Hematopoietic multipotent progenitor cell treated with erythropoietin and hydrocortisone succinate and interleukin-3 and kit ligand, for 6 days (in vitro differentiated cells): ENCODE results near the gene DNAJB1.

Experiments used
- DNase-seq: peaks from one replicate; pipeline ENCODE4 v3.0.0-alpha.2; 2015

The DNAJB1 gene

GRCh38 chr19:14495672-14496028, 22.5 kb downstream of the DNAJB1 start:
- no peak for DNase-seq

GRCh38 chr19:14494910-14495671, 23.1 kb downstream of the DNAJB1 start:
- DNase-seq = no peak

- DNase-seq = no peak
Measured at GRCh38 chr19:14494411-14494810, 23.8 kb downstream of the DNAJB1 start.

GRCh38 chr19:14492756-14493337, 25.4 kb downstream of the DNAJB1 start:
- DNase-seq = no peak

GRCh38 chr19:14487370-14488125, 30.6 kb downstream of the DNAJB1 start:
- DNase-seq = no peak

- DNase-seq = no peak
Measured at GRCh38 chr19:14482172-14482941, 35.8 kb downstream of the DNAJB1 start.

GRCh38 chr19:14480700-14481079, 37.5 kb downstream of the DNAJB1 start:
- DNase-seq = no peak

GRCh38 chr19:14479975-14480699, 38.1 kb downstream of the DNAJB1 start:
- DNase-seq = peak; percentile 55

- no peak for DNase-seq
Measured at GRCh38 chr19:14479309-14479974, 38.8 kb downstream of the DNAJB1 start.

GRCh38 chr19:14478113-14478545, 40.1 kb downstream of the DNAJB1 start:
- DNase-seq = no peak

- DNase-seq = no peak
Measured at GRCh38 chr19:14477418-14478112, 40.6 kb downstream of the DNAJB1 start.

- DNase-seq = peak; percentile 65
Measured at GRCh38 chr19:14476673-14477401, 41.4 kb downstream of the DNAJB1 start.

- DNase-seq = no peak
Measured at GRCh38 chr19:14476327-14476672, 41.9 kb downstream of the DNAJB1 start.

- DNase-seq = peak; percentile 65
Measured at GRCh38 chr19:14475251-14476073, 42.7 kb downstream of the DNAJB1 start, which contains the start of gene PTGER1. Gene PTGER1 (minus strand): TSS chr19:14475354. CDS start chr19:14474320, 1,034 bp downstream.

- DNase-seq = no peak
Measured at GRCh38 chr19:14474827-14475226, 43.4 kb downstream of the DNAJB1 start.

- DNase-seq = no peak
Measured at GRCh38 chr19:14473978-14474578, 44.1 kb downstream of the DNAJB1 start.

GRCh38 chr19:14473073-14473977, 44.9 kb downstream of the DNAJB1 start:
- peak; percentile 44 for DNase-seq
